GM13977 (cell line): ENCODE data around the gene SORL1.

Experiments
- DNase-seq: peaks from one replicate; pipeline ENCODE4 v3.0.0; 2012; ENCODE audit warnings: low spot score
- in situ Hi-C: fragments of 300-500 bp; cut with MboI; formaldehyde crosslinking; loops from one replicate; pipeline ENCODE4 v1.12.0; 2022; ENCODE audit warnings: low sequenced_read_pairs, low pct_unique_long_range_greater_than_20kb, mixed read lengths, inconsistent platforms; ENCODE audit not compliant: unreplicated experiment
- TF ChIP-seq, protein P1 (sequence below): IDR thresholded peaks from 2 replicates; pipeline ENCODE4 v1.5.1; 2012; ENCODE audit warnings: mild to moderate bottlenecking, control low read depth; ENCODE audit not compliant: insufficient read depth; ENCODE audit errors: extremely low read depth, missing control alignments

The SORL1 gene

DNA sequence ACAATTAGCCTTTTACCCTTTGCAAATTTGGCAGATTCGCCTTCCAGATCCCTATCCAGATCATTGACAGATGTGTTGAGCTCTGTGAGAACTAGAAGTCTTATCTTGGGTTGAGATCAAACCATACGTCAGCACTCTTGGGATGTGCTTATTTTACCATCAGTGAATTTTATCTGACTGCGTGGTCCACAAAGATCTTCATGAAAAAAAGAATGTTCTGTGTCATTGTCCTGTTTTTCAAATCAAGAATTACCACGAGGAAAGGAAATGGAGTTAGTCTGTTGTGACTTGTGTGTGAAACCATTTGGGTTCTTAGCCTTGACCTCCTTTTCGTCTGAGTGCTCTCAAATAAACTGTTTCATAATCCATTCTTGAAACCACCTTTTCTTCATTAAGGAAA lies 86.9 kb downstream of the SORL1 start:
- in situ Hi-C loops = no loop called here
- TF ChIP-seq, protein P1, sequence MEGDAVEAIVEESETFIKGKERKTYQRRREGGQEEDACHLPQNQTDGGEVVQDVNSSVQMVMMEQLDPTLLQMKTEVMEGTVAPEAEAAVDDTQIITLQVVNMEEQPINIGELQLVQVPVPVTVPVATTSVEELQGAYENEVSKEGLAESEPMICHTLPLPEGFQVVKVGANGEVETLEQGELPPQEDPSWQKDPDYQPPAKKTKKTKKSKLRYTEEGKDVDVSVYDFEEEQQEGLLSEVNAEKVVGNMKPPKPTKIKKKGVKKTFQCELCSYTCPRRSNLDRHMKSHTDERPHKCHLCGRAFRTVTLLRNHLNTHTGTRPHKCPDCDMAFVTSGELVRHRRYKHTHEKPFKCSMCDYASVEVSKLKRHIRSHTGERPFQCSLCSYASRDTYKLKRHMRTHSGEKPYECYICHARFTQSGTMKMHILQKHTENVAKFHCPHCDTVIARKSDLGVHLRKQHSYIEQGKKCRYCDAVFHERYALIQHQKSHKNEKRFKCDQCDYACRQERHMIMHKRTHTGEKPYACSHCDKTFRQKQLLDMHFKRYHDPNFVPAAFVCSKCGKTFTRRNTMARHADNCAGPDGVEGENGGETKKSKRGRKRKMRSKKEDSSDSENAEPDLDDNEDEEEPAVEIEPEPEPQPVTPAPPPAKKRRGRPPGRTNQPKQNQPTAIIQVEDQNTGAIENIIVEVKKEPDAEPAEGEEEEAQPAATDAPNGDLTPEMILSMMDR = no peak
- DNase-seq = no peak

DNA sequence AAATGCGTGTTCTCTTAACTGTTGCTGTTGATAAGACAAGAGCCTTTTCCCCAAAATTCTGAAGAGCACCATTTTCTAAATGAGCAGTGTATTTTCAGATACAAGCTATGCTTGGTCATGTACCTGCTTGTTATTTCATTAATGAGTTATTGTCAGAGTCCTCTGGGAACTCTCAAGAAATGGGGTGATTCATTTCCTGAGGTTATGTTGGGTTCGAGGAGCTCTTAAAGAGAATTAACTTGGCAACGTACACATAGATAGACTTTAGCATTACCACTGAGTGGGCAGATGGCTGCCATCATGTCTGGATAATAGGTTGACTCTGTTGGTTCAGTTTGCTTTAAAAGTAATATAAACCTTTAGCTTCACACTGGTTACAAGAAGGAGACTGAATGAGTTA lies 88.5 kb downstream of the SORL1 start:
- in situ Hi-C loops = no loop called here
- TF ChIP-seq, protein P1 = no peak
- no peak for DNase-seq

- in situ Hi-C loops = no loop called here
Measured at GRCh38 chr11:121543836-121544380, 91.8 kb downstream of the SORL1 start.

DNA sequence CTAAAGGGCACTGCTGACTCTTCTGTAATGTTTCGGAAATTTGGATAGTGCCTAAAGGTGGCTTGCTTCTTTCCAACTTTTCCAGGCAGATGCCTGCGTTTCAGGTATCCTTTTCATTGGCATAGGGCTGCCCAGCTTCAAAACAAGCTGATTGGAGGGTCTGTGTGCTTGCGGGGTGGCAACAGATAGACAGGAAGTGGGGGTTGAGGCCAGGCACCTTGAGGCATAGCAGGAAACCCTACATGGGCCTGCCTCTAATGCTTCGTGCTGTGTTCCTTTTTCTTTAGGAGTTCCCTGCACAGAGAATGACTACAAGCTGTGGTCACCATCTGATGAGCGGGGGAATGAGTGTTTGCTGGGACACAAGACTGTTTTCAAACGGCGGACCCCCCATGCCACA lies 92.8 kb downstream of the SORL1 start:
- TF ChIP-seq, protein P1 = no peak
- in situ Hi-C loops = no loop called here
- DNase-seq = no peak

More at GRCh38 chr11:121543836-121544380, 91.8 kb downstream of the SORL1 start:
- TF ChIP-seq, protein P1 = no peak
- DNase-seq = no peak

- TF ChIP-seq, protein P1 = no peak
- no peak for DNase-seq
- in situ Hi-C loops = no loop called here
Measured at GRCh38 chr11:121547574-121547973, 95.5 kb downstream of the SORL1 start.

DNA sequence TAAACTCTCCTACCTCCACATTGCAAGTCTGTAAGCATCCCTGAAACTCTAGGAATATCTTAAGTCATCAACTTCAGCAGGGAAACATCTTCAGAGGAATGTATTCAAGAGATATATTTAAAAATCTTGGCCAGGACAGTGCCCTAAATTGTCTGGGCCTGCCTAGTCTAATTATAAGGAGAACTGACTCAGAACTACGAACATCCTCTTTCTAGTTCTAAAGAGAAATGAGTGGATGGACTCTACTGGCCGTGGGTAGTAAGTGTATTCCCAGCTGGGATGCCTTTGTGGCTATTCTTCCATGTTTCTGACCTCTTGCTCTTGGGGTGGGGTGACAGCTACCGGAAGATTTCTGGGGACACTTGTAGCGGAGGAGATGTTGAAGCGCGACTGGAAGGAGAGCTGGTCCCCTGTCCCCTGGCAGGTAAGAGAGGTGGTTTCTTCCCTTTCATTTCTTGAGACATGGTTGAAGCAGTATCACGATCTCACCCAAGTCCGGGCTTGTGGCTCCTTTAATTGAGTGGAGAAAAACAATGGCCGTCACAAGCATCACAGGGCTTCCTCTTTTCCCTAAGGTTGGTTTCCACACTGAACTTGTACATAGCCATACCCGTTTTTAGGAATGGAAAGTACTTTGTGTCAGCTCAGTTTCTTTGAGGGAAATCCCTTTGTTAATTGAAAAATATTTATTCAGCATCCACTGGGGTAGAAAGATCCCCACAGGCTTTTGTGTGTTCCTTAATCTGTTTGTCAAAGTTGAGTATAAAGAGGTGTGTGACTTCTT lies 98.3 kb downstream of the SORL1 start:
- DNase-seq = no peak
- TF ChIP-seq, protein P1 = no peak
- in situ Hi-C loops = no loop called here
